ENCODE data around the gene LCE2D. TPM values are rescaled to one million over a fixed set of nuclear protein-coding genes. Genes with fewer than 3 reads are reported as not detected.

Gene LCE2D
- total RNA-seq, 3 donors from 2014 or later: not detected

DNA sequence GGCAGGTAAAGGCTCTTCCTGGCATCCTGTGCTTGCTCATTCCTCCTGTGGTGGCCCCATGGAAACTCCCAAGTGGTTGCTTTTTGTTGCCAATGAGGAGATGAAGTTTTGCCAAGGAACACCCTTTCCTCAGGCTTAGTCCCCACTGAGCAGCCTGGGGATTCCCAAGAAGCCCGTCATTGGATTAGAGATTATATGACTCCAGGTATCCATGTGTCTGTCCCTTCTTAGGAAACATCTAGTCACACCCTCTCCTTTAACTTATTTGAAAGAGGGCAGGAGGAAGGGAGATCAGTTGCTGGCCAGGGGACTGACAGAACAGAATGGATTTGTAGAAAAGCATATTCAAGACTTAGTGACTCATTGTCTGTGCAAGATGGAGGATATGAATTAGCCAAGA, 36.4 kb upstream of the LCE2D start:
- Histone ChIP-seq H3K36me3 (no peaks in the 10 kb centered on the region), H3K27ac (no peak overlapping the region), H3K4me1 (no peaks in the 10 kb centered on the region), H3K27me3 (peaks cover 0 to 4% of the 10 kb centered on the region in 2 donors), H3K9me3 (peaks cover 4 to 10% of the 10 kb centered on the region in 2 donors), H3K4me3 (no peak overlapping the region)
- DNase-seq (ENCODE audit: low spot score in 2 of 2): no peak
- TF ChIP-seq POLR2AphosphoS5 (IDR thresholded peaks at IDR 0.05): no peak
- no peak for TF ChIP-seq POLR2A (IDR thresholded peaks at IDR 0.05)
- TF ChIP-seq, protein P1, sequence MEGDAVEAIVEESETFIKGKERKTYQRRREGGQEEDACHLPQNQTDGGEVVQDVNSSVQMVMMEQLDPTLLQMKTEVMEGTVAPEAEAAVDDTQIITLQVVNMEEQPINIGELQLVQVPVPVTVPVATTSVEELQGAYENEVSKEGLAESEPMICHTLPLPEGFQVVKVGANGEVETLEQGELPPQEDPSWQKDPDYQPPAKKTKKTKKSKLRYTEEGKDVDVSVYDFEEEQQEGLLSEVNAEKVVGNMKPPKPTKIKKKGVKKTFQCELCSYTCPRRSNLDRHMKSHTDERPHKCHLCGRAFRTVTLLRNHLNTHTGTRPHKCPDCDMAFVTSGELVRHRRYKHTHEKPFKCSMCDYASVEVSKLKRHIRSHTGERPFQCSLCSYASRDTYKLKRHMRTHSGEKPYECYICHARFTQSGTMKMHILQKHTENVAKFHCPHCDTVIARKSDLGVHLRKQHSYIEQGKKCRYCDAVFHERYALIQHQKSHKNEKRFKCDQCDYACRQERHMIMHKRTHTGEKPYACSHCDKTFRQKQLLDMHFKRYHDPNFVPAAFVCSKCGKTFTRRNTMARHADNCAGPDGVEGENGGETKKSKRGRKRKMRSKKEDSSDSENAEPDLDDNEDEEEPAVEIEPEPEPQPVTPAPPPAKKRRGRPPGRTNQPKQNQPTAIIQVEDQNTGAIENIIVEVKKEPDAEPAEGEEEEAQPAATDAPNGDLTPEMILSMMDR (IDR thresholded peaks at IDR 0.05): no peak
- intact Hi-C loops (cut with DNase I; ENCODE audit: low total_unique reads): no loop called here

DNA sequence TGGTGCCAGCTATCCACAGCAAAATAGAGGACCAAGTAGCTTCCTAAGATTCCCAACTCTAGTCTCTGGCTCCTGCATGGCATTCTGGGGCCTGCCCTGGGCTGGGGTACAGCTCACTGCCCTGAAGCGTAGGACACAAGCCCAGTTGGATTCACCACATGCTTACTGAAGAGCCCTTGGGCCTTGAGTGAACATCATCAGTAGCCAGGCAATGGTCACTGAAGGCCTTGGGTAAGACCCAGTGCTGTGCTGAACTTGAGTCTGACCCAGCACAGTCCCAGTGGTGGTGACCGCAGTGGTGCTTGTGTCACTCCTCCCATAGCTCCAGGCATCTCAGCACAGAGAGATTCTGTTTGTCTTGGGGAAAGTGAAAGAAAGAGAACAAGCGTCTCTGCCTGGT, 32.6 kb upstream of the LCE2D start:
- no peak for DNase-seq (ENCODE audit: low spot score in 2 of 2)
- Histone ChIP-seq H3K27ac (no peak overlapping the region), H3K4me1 (no peaks in the 10 kb centered on the region), H3K4me3 (no peak overlapping the region), H3K9me3 (peaks cover 4 to 10% of the 10 kb centered on the region in 2 donors), H3K36me3 (no peaks in the 10 kb centered on the region), H3K27me3 (no peaks in the 10 kb centered on the region)
- intact Hi-C loops (cut with DNase I; ENCODE audit: low total_unique reads): no loop called here
- no peak for TF ChIP-seq POLR2AphosphoS5 (IDR thresholded peaks at IDR 0.05)
- TF ChIP-seq, protein P1 (IDR thresholded peaks at IDR 0.05): no peak
- TF ChIP-seq POLR2A (IDR thresholded peaks at IDR 0.05): no peak

DNA sequence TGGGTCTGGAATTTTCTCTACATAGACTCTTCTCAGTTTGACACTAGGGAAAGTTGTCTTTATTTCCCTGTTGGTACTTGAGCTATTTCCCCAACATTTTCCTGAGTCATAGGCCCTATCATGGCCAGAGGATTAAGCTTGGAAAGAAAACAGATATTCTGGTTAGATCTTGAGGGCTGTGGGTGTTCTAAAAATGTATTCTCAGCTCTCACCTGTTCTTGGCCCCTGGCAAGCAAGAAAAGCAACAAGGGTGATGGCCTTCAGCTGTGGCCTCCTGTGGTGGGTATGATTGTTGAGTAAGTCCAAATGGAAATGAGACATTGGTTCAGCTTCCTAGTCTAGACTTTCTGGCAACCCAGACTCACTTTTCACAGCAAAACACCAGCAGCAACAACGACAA, 22.8 kb upstream of the LCE2D start:
- H3K27me3 ChIP-seq: no peaks in the 10 kb centered on the region
- peaks cover 0 to 11% of the 10 kb centered on the region in 2 donors for H3K9me3 ChIP-seq
- TF ChIP-seq, protein P1 (IDR thresholded peaks at IDR 0.05): no peak
- no peak for TF ChIP-seq POLR2AphosphoS5 (IDR thresholded peaks at IDR 0.05)
- TF ChIP-seq POLR2A (IDR thresholded peaks at IDR 0.05): no peak
- intact Hi-C loops (cut with DNase I; ENCODE audit: low total_unique reads): no loop called here
- DNase-seq (ENCODE audit: low spot score in 2 of 2): no peak
- H3K36me3 ChIP-seq: no peaks in the 10 kb centered on the region
- no peaks in the 10 kb centered on the region for H3K4me1 ChIP-seq
- H3K4me3 ChIP-seq: no peak overlapping the region
- H3K27ac ChIP-seq: no peak overlapping the region

DNA sequence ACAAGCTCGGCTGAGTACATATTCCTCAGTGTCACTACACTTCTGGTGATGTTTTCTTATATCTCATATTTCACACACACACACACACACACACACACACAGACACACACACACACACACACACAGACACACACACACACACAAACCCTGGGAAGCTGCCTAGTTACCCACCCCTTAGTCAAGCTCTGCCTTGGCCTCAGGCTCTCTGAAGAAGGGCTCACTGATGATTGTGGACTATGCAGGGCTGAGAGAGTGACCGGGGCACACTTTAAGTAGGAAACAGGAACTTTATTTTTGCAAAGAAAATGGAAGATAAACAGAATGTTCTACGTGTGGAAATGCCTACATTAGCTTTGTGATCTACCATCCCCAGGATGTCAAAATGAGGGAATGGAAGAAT, 19.2 kb upstream of the LCE2D start:
- Histone ChIP-seq H3K4me1 (no peaks in the 10 kb centered on the region), H3K4me3 (no peak overlapping the region), H3K27ac (no peak overlapping the region), H3K27me3 (no peaks in the 10 kb centered on the region), H3K9me3 (peaks cover 0 to 3% of the 10 kb centered on the region in 2 donors), H3K36me3 (no peaks in the 10 kb centered on the region)
- no peak for DNase-seq (ENCODE audit: low spot score in 2 of 2)
- TF ChIP-seq, protein P1 (IDR thresholded peaks at IDR 0.05): no peak
- TF ChIP-seq POLR2A (IDR thresholded peaks at IDR 0.05) (no peak), POLR2AphosphoS5 (IDR thresholded peaks at IDR 0.05) (no peak)
- intact Hi-C loops (cut with DNase I; ENCODE audit: low total_unique reads): no loop called here

DNA sequence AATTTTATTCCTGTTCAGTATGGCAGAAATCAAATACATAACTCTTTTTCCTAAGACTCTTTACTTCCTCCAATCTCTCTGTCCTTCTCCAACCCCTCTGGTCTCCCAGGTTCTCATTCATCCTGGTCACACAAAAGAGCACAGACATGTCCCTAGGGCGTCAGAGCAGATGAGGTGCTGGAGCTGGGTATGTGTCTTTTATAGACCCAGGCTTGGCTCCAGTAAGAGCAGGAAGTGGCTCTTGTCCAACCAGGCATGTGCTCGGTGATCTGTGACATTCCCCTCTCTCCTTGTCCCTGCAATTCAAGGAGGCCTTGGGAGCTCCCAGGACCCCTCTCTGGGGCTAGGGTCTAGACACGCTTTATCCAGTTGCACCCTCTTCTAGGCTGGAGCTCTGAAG, 18.0 kb upstream of the LCE2D start:
- H3K27ac ChIP-seq: no peak overlapping the region
- intact Hi-C loops (cut with DNase I; ENCODE audit: low total_unique reads): no loop called here
- H3K4me1 ChIP-seq: no peaks in the 10 kb centered on the region
- TF ChIP-seq POLR2A (IDR thresholded peaks at IDR 0.05) (no peak), POLR2AphosphoS5 (IDR thresholded peaks at IDR 0.05) (no peak)
- TF ChIP-seq, protein P1 (IDR thresholded peaks at IDR 0.05): no peak
- no peak for DNase-seq (ENCODE audit: low spot score in 2 of 2)
- no peaks in the 10 kb centered on the region for H3K9me3 ChIP-seq
- no peaks in the 10 kb centered on the region for H3K27me3 ChIP-seq
- H3K36me3 ChIP-seq: no peaks in the 10 kb centered on the region
- H3K4me3 ChIP-seq: no peak overlapping the region
